Measurements from ENCODE around the gene GLCCI1. TPM values are rescaled to one million over a fixed set of nuclear protein-coding genes. Genes with fewer than 3 reads are reported as not detected.
"Not testable (repeated sequence)": the region's sequence is repeated elsewhere in the genome, so short reads cannot be mapped to it uniquely, and the experiment has no call there.

The GLCCI1 gene
- total RNA-seq, 1 experiment from 2014 or later = 4.1 TPM

DNA sequence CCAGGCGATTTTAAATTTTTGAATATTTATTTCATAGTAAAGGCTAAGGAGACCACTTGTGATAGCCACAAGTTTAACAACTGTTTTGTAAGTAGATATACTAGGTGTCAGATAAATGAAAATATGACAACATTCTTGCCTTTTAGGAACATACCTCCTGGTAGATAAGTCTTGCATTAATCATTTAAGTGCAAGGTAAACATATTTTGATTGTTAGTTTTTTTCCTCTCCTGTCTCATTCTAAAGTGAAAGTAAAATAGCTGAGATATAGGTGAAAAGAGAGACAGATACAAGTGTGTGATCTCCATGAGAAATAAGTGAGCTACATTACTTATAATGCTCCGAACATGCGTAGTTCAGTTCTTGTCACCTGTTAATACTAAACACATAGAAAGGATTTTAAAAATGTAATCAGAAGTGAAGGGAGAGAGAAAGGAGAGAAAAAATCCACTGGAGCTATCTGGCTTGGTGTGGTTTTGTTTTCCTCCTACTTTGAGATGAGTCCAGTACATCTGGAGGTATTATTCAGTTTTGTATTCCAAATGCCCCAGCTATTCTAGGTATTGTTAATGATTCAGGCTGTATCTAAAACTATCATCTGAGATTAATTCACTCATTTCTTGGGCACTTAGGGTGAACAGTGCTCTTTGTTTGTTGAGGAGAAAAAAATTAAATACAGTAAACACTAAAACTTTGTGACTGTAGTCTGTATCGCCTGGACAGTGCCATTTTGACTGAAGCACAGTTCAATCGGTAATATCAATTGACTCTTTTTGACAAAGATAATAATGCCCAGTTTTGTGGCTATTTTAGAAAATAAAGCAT lies 21.2 kb downstream of the GLCCI1 start:
- no peak for DNase-seq (ENCODE audit: low read depth)

- DNase-seq (ENCODE audit: low read depth) = no peak
Observed at GRCh38 chr7:7990441-7990761, 21.8 kb downstream of the GLCCI1 start.

- no peak for DNase-seq (ENCODE audit: low read depth)
Observed at GRCh38 chr7:7992506-7992905, 23.9 kb downstream of the GLCCI1 start.

- not testable (repeated sequence) for DNase-seq (ENCODE audit: low read depth)
Observed at GRCh38 chr7:7995348-7995747, 26.8 kb downstream of the GLCCI1 start.

DNA sequence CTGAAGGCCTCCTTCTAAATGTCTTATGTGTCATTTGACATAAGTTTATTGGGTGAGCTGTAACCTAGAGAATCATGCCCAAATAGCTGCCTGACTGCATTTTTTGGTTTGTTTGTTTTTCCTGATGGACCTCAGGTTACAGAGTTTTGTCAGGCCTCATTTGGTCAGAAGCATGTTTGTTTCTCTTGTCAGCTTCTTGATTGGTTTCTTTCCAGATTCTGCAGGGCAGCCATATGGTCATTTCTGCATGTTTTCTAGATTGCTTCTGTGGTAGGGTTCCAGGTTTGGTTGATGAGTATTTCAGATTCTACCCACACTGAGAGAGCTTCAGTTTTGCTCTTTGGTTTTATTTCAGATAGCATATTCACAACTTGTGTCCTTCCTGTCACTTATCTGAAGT lies 28.0 kb downstream of the GLCCI1 start:
- peak; percentile 82 for DNase-seq (ENCODE audit: low read depth)

GRCh38 chr7:8000315-8000941 lies 31.8 kb downstream of the GLCCI1 start:
- DNase-seq (ENCODE audit: low read depth) = no peak

GRCh38 chr7:8003077-8003476 lies 34.5 kb downstream of the GLCCI1 start:
- no peak for DNase-seq (ENCODE audit: low read depth)

- DNase-seq (ENCODE audit: low read depth) = no peak
Observed at GRCh38 chr7:8005279-8005678, 36.7 kb downstream of the GLCCI1 start.

- no peak for DNase-seq (ENCODE audit: low read depth)
Observed at GRCh38 chr7:8014399-8014798, 45.8 kb downstream of the GLCCI1 start.

GRCh38 chr7:8015100-8015745 lies 46.6 kb downstream of the GLCCI1 start:
- DNase-seq (ENCODE audit: low read depth) = no peak

GRCh38 chr7:8015746-8016120 lies 47.1 kb downstream of the GLCCI1 start:
- no peak for DNase-seq (ENCODE audit: low read depth)

DNA sequence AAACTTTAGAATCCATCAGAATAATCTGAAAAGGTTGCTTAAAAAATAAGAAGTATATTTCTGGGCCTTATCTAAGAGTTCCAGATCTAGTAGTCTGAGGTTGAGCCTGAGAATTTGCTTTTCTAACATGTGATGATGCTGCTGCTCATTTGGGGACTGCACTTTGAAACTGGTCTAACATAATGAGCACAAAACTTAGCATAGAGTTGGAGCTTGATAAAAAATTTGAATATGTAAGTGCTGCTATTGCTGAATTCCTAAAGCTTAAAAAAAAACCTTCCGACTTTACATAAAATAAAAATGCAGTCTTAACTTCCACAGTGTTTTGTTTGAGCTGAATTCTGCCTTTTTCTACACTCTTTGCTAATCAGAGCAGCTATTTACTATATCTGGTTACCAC lies 48.8 kb downstream of the GLCCI1 start:
- DNase-seq (ENCODE audit: low read depth) = no peak

DNA sequence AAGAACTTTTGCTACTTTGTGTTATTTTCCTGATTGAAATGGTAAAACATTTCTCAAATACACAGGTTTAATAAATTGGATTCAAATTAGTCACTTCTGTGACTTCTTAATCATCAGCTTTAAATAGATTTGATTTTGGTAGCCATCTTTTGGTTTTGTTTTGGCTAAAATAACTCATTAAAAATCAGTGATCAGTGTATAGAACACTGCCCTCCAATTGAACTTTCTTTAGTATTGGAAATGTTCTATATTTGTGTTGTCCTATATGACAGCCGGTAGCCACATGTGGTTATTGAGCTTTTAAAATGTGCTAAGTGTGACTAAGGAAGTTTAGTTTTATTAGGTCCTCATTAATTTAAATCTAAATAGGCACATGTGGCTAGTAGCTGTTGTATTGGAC lies 50.4 kb downstream of the GLCCI1 start:
- DNase-seq (ENCODE audit: low read depth) = no peak

- DNase-seq (ENCODE audit: low read depth) = no peak
Observed at GRCh38 chr7:8022628-8023027, 54.0 kb downstream of the GLCCI1 start.

DNA sequence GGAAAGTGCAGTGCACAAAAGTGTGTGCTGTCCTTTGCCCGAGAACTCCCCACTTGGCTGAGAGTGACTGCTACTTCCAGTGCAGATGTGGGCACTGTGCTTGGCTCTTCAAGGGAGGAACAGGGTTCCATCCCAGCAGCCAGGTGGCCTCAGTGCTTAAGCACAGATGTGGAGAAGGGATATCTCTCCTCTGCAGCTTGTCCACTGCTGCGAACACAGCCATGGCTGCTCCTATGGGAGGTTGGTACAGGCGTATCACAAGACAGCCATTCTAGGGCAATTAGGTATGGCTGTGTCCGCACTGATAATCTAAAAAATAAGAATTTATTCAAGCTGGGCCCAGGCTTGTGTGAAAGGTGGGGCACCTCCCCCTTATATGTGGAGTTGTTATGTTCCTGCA lies 66.6 kb downstream of the GLCCI1 start:
- no peak for DNase-seq (ENCODE audit: low read depth)

DNA sequence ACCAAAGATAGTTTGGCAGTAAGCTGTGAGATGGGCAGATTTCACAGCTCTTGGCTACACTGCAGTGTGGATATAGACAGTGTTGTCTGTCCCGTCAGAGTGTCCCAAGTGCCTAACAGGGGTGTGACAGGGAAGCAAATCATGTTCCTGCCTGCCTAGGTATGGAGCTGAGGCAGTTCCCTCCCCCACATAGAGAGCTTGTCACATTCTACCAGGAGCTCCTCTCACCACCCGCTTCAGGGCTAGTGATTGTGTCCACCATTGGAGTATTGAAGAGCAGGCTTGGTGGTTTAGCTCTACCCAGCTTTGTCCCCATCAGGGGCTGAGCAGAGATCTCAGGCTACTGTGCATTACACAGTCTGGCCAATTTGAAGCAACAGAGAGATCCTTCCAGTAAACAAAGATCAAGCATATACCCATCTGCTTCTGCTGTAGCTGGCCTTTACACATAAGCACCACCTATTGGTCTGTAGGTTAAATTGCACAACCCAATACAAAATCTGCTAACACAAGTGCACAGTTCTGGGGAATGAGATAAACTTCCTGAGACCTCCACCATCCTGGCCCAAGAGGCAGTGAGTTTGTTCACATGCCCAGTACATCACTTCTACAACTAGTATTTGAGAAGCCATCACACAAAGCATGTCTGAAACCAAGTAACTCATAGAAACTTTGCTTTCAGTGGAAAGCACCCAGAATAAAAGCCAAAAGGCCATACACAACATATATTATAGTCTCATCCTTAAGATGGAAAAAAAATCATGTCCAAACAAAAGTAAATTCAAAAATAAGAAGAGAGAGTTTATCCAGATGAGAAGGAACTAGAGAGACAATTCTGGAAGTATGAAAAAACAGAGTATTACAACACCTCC lies 67.3 kb downstream of the GLCCI1 start:
- peak; percentile 20 for DNase-seq (ENCODE audit: low read depth)

DNA sequence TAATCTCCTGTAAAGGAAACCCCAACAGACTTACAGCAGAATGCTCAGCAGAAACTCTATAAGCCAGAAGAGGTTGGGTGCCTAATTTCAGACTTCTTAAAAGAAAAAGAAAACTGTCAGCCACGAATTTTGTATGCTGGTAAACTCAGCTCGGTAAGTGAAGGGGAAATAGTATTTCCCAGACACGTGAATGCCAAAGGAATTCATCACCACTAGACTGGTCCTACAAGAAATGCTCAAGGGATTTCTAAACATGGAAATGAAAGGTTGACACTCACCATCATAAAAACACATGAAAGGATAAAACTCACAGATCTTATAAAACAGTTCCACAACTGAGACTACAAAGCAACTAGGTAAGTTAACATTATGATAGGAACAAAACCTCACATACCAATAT lies 68.6 kb downstream of the GLCCI1 start:
- DNase-seq (ENCODE audit: low read depth) = no peak

DNA sequence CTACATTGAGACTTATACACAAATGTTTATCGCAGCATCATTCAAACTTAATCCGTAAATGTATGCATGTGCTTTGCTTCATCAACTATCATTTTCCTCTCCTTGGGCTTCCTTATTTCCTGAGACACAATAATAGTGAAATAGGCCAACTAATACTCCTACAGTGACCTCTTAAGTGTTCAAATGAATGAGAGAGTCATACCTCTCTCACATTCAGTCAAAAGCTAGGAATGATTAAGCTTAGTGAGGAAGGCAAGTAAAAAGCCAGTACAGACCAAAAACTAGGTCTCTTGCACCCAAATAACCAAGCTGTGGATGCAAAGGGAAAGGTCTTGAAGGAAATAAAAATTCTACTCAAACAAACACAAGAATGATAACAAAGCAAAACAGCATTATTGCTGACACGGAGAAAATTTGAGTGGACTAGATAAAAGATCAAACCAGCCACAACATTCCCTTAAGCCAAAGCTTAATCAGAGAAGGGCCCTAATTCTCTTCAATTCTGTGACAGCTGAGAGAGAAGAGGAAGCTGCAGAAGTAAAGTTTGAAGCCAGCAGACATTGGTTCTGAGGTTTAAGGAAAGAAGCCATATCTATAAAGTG lies 72.3 kb downstream of the GLCCI1 start:
- DNase-seq (ENCODE audit: low read depth) = no peak

DNA sequence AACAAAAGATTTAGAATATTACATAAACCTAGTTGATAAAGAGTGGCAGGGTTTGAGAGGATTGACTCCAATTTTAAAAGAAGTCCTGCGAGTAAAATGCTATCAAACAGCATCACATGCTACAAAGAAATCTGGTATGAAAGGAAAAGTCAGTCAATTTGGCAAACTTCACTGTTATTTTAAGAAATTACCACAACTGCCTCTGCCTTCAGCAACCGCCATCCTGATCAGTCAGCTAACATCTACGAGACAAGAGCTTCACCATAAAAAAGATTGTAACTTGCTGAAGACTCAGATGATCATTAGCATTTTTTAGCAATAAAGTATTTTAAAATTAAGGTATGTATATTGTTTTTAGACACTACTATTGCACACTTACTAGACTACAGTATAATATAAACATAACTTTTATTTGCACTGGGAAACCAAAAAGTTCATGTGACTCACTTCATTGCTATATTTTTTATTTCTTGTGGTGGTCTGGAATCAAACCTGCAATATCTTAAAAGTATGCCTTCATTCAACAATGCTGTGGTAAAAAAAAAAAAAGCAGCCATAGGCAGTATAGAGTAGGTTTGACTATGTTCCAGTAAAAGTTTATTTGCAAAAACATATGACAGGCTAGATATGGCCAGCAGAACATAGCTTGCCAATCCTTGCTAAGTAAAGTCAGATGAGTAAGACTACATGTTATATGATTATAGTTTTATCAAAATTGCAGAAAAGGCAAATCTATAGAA lies 74.4 kb downstream of the GLCCI1 start:
- no peak for DNase-seq (ENCODE audit: low read depth)

DNA sequence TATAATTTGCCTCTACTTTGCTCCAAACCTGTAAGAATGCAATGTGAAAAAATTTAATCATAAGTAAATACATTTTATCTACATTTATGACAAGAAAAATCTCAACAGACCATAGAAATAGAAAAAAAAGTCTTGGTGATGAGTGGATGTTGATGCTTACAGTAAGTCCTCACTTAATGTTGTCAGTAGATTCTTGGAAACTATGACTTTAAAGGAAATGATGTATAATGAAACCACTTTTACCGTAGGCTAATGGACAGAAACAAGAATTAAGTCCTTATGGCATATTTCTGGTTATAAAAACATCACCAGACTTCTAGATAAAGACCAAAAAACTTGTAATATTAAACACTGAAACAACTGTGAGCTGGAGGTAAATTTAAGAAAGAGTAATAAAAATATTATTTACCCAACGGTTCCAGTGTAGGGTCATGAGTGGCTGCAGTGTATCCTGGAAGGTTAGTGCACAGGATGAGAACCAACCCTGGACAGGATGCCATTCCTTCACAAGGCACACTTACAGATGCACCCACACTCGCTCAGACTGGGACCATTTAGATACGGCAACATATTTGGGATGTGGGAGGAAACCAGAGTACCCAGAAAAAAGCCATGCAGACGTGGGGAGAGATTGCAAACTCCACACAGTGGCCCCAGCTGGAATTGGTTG lies 76.3 kb downstream of the GLCCI1 start:
- no peak for DNase-seq (ENCODE audit: low read depth)

Measured in M059J (cell line).